ENCODE measurements around the gene GLI2. TPM values are rescaled to one million over a fixed set of nuclear protein-coding genes. Genes with fewer than 3 reads are reported as not detected.
A peak's percentile ranks its signal among the peaks of the same experiment; 100 is the strongest.

GLI2 gene
- total and polyA plus RNA-seq, 7 donors: 0.20 to 2.4 (median 0.66) TPM

- WGBS, 3 donors: 58 to 69% (median 65%) methylated on average over 13 of the region's 13 CpGs
- TF ChIP-seq CTCF (IDR thresholded peaks at IDR 0.05): no peak
- DNase-seq: no peak
- no peak overlapping the region for H3K4me3 ChIP-seq
- ATAC-seq: no peak
- H3K27ac ChIP-seq: no peak overlapping the region
- intact Hi-C loops (cut with DNase I): no loop called here
- H3K4me1 ChIP-seq: no peaks in the 10 kb centered on the region
- no peaks in the 10 kb centered on the region for H3K36me3 ChIP-seq (ENCODE audit: insufficient read depth in 1 of 2, low read depth in 1 of 2)
- H3K27me3 ChIP-seq (ENCODE audit: insufficient read depth in 3 of 3, low read length in 2 of 3): no peaks in the 10 kb centered on the region
- no peaks in the 10 kb centered on the region for H3K9me3 ChIP-seq
Observed at GRCh38 chr2:120750488-120751210, 15.0 kb downstream of the GLI2 start.

DNA sequence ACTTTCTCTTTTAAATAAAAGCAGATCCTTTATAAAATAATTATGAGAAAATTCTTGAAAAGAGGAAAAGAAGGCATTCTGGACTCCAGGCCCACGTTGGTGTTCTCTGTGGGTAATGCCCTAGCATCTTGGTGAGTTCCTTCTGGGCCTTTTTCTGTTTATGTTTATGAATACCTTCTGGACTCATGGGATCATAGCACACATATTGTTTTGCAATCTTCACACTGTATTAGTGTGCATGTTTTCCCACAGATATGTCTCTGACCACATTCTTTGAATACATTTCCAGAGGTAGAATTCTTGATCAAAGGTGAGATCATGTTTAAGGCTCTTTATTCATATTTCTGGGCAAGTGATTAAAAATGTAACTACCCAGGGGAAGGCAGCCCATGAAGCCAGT is 15.9 kb downstream of the GLI2 start:
- Histone ChIP-seq H3K27me3 (ENCODE audit: insufficient read depth in 3 of 3, low read length in 2 of 3) (no peaks in the 10 kb centered on the region), H3K36me3 (ENCODE audit: insufficient read depth in 1 of 2, low read depth in 1 of 2) (no peaks in the 10 kb centered on the region), H3K4me3 (no peak overlapping the region), H3K9me3 (no peaks in the 10 kb centered on the region), H3K27ac (no peak overlapping the region), H3K4me1 (no peaks in the 10 kb centered on the region)
- 53 to 81% (median 77%) methylated on average over 1 of the region's 1 CpG for WGBS, 3 donors
- DNase-seq: no peak
- intact Hi-C loops (cut with DNase I): no loop called here
- no peak for TF ChIP-seq CTCF (IDR thresholded peaks at IDR 0.05)
- ATAC-seq: no peak

DNA sequence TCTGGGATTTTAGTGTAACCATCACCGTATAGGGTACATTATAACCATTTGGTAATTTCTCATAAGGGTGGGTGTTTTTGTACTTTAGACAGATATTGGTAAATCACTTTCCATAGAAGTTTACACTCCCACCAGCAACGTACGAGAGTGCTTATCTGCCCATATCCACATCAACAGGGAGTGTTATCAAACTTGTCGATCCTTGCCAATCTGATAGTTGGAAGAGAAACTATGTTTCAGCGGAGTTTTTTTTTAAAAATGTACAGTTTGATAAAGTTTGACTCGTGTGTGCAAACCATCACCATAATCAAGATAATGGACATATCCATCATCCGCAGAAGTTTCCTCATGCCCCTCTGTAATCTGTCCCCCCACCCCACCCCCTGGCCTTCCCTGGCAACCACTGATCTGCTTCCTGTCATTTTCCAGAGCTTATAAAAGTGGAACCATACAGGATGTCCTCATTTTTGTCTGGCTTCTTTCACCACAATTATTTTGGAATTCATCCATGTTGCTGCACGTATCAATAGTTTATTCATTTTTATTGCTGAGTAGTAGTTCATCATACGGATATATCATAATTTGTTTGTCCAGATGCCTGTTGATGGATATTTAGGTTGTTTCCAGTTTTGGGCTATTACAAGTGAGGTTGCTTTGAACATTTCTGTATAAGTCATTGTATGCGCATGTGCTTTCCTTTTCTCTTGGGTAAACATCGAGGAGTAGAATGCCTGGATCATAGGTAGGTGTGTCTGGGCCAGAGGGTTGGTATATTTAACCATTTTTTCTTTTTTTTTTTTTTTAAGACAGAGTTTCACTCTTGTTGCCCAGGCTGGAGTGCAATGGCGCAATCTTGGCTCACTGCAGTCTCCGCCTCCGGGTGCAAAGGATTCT is 18.6 kb downstream of the GLI2 start:
- no peak overlapping the region for H3K4me3 ChIP-seq
- WGBS, 3 donors: 73 to 80% (median 77%) methylated on average over 14 of the region's 14 CpGs
- TF ChIP-seq CTCF (IDR thresholded peaks at IDR 0.05): no peak
- DNase-seq: no peak
- no peaks in the 10 kb centered on the region for H3K27me3 ChIP-seq (ENCODE audit: insufficient read depth in 3 of 3, low read length in 2 of 3)
- H3K9me3 ChIP-seq: no peaks in the 10 kb centered on the region
- no peak for ATAC-seq
- no peaks in the 10 kb centered on the region for H3K36me3 ChIP-seq (ENCODE audit: insufficient read depth in 1 of 2, low read depth in 1 of 2)
- no peaks in the 10 kb centered on the region for H3K4me1 ChIP-seq
- intact Hi-C loops (cut with DNase I): no loop called here
- H3K27ac ChIP-seq: no peak overlapping the region

GRCh38 chr2:120758181-120759144 is 22.8 kb downstream of the GLI2 start:
- ATAC-seq: peak; percentile 53 to 82 (median 72)
- no peaks in the 10 kb centered on the region for H3K27me3 ChIP-seq (ENCODE audit: insufficient read depth in 3 of 3, low read length in 2 of 3)

More at GRCh38 chr2:120758181-120759144, 22.8 kb downstream of the GLI2 start:
- H3K4me3 ChIP-seq: no peak overlapping the region
- no peak for TF ChIP-seq CTCF (IDR thresholded peaks at IDR 0.05)
- H3K4me1 ChIP-seq: no peaks in the 10 kb centered on the region
- H3K9me3 ChIP-seq: no peaks in the 10 kb centered on the region
- H3K36me3 ChIP-seq (ENCODE audit: insufficient read depth in 1 of 2, low read depth in 1 of 2): no peaks in the 10 kb centered on the region
- WGBS, 3 donors: 49 to 58% (median 54%) methylated on average over 16 of the region's 16 CpGs
- H3K27ac ChIP-seq: peak overlapping the region; percentile 67
- DNase-seq: peak; percentile 69 to 78
- intact Hi-C loops (cut with DNase I): loop anchor here in 1 of 2 donors (1.0 kb wide), 1 partner anchor 8 kb away; no protein-coding TSS in a partner anchor
